WERI-Rb-1 (cell line): ENCODE data around the gene KRT86.
"Not testable (repeated sequence)": the region's sequence is repeated elsewhere in the genome, so short reads cannot be mapped to it uniquely, and the experiment has no call there.

Experiments used
- DNase-seq: peaks from one replicate; pipeline ENCODE4 v3.0.0-alpha.2; 2020
- H3K27ac ChIP-seq: fragments of 250-450 bp; sonication (Bioruptor Pico); 2 replicates; pipeline ENCODE4 v1.5.1; 2020; ENCODE audit warnings: mild to moderate bottlenecking, moderate library complexity
- H3K27me3 ChIP-seq: fragments of 250-450 bp; sonication (Bioruptor Pico); 2 replicates; pipeline ENCODE4 v1.5.1; 2021; ENCODE audit warnings: mild to moderate bottlenecking, low read depth, moderate library complexity; ENCODE audit not compliant: insufficient read depth, severe bottlenecking
- H3K36me3 ChIP-seq: fragments of 250-450 bp; sonication (Bioruptor Pico); 2 replicates; pipeline ENCODE4 v1.5.1; 2020; ENCODE audit warnings: mild to moderate bottlenecking, moderate library complexity
- H3K4me3 ChIP-seq: 2 replicates; pipeline ENCODE4 v1.5.1; 2011; ENCODE audit warnings: low read depth, mild to moderate bottlenecking, control low read depth, low read length
- H3K9me3 ChIP-seq: fragments of 250-450 bp; sonication (Bioruptor Pico); 2 replicates; pipeline ENCODE4 v1.5.1; 2021; ENCODE audit warnings: mild to moderate bottlenecking, moderate library complexity; ENCODE audit not compliant: severe bottlenecking
- TF ChIP-seq, protein P1 (sequence below): IDR thresholded peaks from 2 replicates; pipeline ENCODE4 v1.5.1; 2011; ENCODE audit warnings: low read depth, mild to moderate bottlenecking, control low read depth, inconsistent platforms, low read length

KRT86 gene

DNA sequence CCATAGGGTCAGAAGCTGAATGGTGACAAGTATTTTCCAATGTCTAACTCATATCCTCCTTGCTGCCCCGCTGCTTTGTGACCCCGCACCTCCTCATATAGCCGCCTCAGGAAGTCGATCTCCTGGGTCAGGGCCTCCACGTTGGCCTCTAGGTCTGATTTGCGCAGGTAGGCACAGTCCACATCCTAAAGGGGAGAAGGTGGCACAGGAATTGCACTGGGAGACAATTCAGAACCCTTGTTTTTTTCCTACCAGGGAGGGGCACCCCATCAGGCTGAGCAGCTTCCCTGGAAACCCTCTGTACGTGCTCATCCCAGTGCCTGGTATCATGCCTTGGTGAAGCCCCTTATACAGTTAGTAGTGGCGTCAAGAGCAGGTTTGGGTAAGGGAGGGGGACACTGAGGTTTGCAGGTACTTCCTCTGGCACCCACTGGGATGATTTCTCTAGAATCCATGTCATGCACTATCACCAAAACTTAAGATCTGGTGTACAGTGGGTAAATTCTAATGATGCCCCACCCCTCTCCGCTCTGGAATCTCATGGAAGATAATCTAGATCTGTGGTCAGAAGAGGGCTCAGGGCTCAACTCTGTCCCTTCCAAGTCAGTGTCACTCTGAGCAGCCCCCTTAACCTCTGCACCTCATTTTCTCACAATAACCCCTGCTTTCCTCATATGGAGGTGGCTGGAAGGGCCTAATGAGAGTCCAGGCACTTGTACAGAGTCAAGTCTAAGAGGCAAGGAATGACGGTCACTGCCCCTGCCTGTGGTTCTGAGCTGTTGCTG, 20.1 kb upstream of the KRT86 start:
- H3K27ac ChIP-seq, result no peak overlapping the region
- H3K4me3 ChIP-seq, result no peak overlapping the region
- TF ChIP-seq, protein P1, sequence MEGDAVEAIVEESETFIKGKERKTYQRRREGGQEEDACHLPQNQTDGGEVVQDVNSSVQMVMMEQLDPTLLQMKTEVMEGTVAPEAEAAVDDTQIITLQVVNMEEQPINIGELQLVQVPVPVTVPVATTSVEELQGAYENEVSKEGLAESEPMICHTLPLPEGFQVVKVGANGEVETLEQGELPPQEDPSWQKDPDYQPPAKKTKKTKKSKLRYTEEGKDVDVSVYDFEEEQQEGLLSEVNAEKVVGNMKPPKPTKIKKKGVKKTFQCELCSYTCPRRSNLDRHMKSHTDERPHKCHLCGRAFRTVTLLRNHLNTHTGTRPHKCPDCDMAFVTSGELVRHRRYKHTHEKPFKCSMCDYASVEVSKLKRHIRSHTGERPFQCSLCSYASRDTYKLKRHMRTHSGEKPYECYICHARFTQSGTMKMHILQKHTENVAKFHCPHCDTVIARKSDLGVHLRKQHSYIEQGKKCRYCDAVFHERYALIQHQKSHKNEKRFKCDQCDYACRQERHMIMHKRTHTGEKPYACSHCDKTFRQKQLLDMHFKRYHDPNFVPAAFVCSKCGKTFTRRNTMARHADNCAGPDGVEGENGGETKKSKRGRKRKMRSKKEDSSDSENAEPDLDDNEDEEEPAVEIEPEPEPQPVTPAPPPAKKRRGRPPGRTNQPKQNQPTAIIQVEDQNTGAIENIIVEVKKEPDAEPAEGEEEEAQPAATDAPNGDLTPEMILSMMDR, result no peak
- H3K9me3 ChIP-seq, result no peaks in the 10 kb centered on the region
- no peaks in the 10 kb centered on the region for H3K36me3 ChIP-seq
- no peak for DNase-seq
- peaks cover 46% of the 10 kb centered on the region for H3K27me3 ChIP-seq

DNA sequence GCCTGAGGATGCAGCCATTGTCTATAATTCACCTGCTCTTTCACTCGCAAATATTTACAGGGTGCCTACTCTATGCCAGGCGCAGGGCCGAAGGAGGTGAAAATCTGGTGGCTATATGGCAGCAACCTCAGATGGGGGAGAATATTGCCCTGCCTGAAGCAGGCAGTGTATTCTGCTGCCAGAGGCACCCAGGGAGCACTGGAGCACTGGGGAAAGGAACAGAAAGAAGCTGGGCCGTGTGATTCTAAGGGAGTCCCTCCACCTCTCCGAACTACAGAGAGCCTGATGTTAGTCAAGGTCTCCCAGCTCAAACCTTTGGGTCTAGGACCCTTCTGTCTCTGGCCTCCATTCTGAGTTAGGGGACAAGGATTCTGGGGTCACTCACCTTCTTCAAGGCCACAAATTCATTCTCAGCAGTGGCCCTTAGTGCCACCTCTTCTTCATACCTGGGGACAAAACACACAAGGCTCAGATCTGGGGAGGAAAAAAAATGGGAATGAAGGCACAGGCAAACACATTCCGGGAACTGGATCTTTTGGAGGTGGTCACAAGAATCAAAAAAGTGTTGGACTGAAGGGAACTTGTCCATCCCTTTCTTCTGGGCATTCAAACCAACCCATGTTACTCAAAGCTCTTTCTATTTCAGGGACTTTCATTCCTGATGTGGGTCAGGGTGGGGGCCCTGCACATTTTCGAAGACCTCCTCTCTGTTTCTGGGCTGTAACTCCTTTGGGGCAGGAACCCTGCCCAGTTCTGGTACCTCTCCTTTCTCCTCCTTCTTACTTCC, 19.3 kb upstream of the KRT86 start:
- H3K27me3 ChIP-seq, result peaks cover 54% of the 10 kb centered on the region
- TF ChIP-seq, protein P1, result no peak
- DNase-seq, result no peak
- H3K36me3 ChIP-seq, result no peaks in the 10 kb centered on the region
- H3K27ac ChIP-seq, result no peak overlapping the region
- H3K9me3 ChIP-seq, result no peaks in the 10 kb centered on the region
- H3K4me3 ChIP-seq, result no peak overlapping the region

DNA sequence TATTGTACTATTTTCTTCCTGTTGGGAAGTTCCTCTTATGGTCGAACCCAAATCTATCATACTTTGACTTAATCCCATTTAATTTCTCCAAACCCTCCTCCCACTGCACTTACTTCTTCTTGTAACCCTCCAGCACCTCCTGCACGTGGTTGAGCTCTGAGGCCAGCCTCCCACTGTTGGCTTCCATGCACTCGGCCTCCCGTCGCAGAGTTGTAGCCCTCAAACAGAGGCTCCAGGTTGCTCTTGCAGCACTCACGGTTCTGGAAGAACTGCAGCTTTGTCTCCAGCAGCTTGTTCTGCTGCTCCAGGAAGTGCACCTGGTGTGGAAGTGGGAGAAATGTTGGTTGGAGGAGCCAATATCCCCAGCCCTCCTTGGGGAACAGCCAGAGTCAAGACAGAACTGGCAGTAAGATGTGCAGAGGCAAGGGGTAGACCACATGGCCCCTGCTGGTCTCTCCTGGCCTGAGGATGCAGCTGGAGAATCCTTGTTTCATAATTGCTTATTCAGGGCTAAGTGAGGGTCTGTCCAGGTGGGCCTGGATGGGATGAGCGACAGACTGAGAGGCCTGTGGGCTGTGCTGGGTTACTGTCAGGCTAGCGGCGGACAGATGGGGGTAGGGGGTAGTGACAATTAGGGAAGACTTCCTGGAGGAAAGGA, 18.4 kb upstream of the KRT86 start:
- Histone ChIP-seq H3K27me3 (peaks cover 63% of the 10 kb centered on the region), H3K4me3 (no peak overlapping the region), H3K27ac (no peak overlapping the region), H3K36me3 (no peaks in the 10 kb centered on the region), H3K9me3 (no peaks in the 10 kb centered on the region)
- no peak for DNase-seq
- TF ChIP-seq, protein P1, result no peak

DNA sequence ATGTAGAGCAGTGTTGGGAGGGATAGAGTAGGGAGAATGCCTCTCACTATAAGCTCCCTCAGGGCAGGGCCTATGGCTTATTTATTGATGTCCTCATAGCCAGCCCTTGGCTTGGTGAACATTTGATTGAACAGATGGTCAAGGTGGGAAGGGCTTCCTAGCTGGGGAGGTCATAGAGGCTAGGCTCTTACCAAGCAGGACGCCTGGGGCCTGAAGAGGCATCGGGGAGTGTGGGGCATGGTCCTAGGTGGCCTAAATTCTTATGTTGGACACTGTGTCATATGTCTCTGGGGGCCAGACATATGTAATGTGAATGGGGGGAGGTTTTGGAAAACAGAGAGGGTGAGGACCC, 17.9 kb upstream of the KRT86 start:
- Histone ChIP-seq H3K9me3 (no peaks in the 10 kb centered on the region), H3K4me3 (no peak overlapping the region), H3K27me3 (peaks cover 68% of the 10 kb centered on the region), H3K27ac (no peak overlapping the region), H3K36me3 (no peaks in the 10 kb centered on the region)
- TF ChIP-seq, protein P1, result no peak
- DNase-seq, result no peak

DNA sequence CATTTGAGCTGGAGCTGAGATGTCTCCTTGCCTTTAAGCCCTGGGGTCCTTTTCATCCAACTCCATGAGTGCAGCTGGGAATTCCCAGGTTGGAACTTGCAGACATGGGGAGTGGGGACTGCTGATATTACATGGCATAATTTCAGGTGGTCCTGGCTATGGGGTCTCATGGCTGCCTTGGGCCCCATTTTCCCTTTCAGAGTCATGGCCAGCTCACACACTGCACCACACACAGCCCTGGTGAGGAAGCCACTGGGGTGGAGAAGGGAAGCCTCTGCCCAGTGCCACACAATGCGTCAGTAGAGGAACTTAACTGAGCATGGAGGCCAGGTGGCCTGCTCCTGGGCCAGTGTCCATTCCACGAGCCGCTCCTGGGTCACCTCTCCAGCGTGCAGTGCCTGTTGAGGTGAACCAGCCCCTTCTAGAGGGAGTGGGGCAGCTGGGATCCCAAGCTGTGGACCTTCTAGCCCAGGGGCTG, 17.3 kb upstream of the KRT86 start:
- no peak for DNase-seq

DNA sequence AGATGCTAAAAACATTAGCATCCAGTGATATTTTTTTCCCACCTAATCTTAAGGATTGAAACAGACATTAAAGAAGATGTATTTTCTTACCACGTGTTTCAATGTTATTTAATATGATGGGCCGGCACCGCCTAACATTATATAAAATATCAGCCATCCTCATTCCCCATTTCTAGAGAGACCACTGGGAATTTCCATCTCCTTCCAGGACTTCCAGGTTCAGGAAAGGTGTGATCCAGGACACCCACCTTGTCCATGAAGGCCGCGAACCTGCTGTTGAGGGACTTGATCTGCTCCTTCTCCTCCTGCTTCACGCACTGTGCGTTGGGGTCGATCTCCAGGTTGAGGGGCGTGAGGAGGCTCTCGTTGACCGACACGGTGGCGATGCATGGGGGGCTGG, 16.5 kb upstream of the KRT86 start:
- not testable (repeated sequence) for DNase-seq, H3K36me3 ChIP-seq

More for the DNA sequence above, 17.3 kb upstream of the KRT86 start:
- TF ChIP-seq, protein P1, result no peak
- no peaks in the 10 kb centered on the region for H3K36me3 ChIP-seq
- H3K27me3 ChIP-seq, result peaks cover 72% of the 10 kb centered on the region
- H3K27ac ChIP-seq, result no peak overlapping the region
- H3K9me3 ChIP-seq, result peaks cover under 1% of the 10 kb centered on the region
- no peak overlapping the region for H3K4me3 ChIP-seq

More for the DNA sequence above, 16.5 kb upstream of the KRT86 start:
- not testable (repeated sequence) for H3K27ac ChIP-seq, H3K4me3 ChIP-seq, H3K9me3 ChIP-seq
- peaks cover 80% of the 10 kb centered on the region for H3K27me3 ChIP-seq
